ENCODE results near the gene TMEM135.
"Not testable (repeated sequence)": the region's sequence is repeated elsewhere in the genome, so short reads cannot be mapped to it uniquely, and the experiment has no call there.

The TMEM135 gene

DNA sequence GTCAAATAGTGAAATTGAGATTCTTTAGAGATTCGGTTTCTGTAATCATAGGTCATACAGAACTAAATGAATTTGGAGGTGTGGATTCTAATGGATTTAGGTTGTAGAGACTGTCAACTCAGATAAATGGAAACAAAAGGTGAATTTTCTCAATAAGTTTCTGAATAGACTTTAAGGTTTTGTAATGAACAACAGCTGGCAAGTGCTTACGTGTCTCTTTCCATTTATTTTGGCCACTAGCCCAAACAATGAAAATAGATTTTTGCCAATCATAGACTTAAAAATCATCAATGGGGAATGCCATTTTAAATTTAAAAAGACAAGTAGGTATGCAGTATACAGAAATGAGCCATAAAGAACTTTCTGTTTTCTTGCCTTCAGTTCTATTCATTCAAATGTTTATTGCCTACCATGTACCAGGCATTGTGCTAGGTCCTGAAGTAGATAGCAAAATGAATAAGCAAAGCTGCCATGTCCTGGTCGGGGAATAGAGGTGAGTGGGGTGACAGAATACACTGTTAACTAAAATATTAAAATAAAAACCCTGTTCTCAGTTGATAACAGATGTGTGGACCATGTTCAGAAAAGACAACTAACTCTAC, 16.9 kb upstream of the TMEM135 start:
- no peak for DNase-seq

DNA sequence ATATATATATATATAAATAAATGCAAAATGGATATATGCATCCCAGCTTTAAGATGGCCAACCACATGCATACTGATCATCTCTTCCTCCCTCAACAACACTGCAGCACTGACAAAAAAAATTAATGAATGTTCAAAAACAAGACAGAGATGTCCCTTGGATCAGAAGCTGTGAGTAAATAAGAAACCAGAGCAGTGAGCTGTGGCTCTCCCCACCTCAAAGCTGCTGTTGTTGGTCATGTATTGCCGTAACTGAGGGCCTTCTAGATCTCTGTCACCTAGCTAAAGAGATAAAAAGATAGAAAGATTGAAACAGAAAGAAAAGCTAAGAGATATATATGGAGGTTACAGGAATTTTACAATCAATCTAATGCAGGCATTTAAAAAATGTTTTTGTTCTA, 15.5 kb upstream of the TMEM135 start:
- no peak for DNase-seq

DNA sequence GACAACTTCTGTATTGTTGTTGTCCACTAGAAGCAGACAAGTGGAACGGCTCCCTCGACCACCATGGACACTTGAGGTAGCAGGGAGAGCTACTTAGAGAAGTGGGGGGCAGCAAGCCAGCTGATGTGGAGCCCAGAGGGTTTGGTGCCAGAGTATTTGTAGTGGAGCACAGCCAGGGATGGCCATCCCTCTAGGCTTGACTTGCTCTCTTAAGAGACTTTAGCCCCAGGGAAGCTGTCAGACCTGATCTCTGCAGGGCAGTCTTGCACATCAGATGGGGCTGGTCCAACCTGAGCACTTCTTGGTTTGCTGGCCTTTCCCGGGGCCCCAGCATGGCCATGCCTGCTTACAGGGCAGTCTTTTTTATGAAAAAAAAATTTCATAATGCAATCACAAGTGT, 15.0 kb upstream of the TMEM135 start:
- DNase-seq, result no peak

DNA sequence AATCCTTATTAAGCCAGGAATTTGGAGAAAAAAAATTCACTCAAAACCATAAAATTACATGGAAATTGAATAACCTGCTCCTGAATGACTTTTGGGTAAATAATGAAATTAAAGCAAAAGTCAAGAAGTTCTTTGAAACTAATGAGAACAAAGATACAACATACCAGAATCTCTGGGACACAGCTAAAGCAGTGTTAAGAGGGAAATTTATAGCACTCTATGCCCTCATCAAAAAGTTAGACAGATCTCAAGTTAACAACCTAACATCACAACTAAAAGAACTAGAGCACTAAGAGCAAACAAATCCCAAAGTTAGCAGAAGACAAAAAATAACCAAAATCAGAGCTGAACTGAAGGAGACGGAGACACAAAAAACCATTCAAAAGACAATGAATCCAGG, 11.3 kb upstream of the TMEM135 start:
- not testable (repeated sequence) for DNase-seq

DNA sequence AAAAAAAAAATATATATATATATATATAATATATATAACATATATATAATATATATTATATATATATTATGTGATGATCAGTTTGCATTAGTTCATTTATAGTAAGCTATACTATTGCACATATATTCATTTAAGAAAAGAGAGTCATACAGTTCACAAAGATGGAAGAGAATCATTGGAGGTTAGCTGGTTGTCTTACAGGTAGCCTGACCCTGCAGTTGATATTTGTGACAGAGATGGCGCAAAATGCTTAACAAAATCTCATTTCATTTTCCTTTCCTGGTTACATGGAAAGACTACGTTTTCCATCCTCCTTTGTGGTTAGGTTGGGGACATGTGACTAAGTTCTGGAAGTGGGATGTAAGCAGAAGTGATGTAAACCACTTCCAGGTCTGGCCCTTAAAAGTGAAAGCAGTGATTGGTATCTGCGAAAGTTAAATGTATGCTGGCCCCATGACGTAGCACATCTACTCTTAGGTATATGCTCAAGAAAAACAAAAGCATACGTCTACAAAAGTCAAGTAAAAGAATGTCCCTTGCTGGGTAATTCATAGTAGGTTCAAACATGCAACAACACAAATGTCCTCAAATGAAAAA, 7.2 kb upstream of the TMEM135 start:
- no peak for DNase-seq

DNA sequence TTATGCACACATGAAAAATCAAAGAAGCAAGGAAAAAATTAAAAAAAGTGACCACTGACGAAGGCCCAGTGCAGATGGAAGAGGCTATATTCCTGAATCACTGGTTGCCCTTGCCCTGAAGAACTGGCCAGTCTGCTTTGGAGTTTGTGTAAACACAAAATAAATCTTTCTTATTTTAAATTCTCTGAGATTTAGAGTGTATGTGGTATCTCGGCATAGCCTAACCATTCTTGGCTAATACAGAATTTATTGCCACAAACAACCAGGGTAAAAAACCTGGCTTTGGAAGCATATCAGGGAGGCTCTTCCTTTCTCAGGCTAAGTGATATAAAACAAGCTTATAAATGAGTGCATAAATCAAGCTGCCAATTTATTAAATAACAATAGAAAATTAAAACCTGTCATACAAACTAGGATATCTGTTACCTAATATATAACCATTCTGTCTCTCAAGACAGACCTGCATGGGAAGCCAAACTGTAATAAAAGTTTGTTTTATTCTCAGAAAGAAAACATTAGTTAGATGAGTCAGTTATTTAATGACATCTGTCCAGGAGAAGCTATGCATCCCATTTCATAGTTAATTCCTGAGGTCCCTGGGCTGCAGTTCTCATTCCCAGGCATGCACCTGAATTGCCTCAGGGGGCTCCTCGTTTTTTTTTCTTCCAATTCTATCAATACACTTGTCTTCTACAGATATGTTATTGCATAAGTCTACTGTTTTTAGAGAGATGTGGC, 6.1 kb upstream of the TMEM135 start:
- DNase-seq, result no peak

DNA sequence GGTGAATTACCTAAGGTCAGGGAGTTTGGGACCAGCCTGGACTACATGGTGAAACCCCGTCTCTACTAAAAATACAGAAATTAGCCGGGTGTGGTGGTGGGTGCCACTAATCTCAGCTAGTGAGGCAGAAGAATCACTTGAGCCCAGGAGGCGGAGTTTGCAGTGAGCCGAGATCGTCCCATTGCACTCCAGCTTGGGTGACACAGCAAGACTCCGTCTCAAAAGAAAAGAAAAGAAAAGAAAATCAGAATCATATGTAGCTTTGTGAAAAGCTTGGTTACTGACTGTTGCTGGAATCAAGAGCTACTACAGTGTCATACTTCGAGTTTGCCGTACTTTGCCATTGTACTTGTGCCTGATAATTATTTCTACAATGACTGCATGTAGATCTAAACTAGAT, 4.2 kb upstream of the TMEM135 start:
- no peak for DNase-seq

DNA sequence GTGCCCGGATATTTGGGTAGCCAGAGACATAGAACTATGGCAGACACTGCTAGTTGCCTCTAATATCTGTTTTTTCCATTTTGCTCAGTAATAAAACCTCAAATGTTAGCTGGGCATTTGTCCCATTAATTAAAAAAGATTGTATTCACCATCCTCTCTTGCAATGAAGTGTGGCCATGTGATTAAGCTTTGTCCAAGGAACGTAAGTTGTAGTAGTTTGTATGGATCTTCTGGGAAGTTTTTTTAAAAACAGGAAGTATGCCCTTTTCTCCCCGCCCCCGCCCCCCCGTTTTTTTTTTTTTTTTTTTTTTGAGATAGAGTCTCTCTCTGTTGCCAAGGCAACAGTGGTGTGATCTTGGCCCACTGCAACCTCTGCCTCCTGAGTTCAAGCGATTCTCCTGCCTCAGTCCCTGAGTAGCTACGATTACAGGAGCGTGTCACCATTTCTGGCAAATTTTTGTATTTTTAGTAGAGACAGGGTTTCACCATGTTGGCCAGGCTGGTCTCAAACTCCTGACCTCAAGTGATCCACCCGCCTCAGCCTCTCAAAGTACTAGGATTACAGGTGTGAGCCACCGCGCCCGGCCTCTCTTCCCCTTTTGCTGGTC, 1.7 kb upstream of the TMEM135 start:
- DNase-seq, result no peak

DNA sequence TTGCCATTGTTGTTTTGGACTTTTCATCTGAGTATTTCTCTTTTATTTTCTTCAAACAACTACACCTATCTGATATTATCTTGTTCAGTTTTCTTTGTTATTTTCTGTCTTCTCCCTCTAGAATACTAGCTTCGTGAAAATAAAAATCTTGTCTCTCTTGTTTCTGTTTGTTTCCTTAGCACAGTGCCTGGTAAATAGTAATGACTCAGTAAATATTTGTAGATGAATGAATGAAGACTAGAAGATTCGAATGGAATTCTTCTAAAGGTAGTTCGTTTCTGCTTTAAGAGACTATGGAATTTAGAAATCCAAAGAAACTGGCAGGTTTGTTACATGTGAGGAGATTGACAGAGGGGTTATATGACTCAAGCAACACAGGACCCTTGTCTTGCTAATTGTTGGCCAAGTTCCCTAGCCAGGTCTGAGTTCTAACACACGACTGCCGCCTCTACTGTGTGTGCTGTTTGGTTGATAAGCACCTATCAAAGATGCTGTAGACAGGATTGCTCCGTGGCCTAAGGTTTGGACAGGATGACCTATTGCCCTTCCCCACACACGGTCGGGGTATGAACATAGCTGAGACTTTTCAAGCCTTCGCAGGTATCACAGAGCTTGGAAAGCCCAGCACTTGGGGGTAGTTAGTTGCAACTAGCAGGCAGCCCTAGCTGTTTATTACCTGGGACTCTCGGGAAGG, 831 bp upstream of the TMEM135 start:
- no peak for DNase-seq

DNA sequence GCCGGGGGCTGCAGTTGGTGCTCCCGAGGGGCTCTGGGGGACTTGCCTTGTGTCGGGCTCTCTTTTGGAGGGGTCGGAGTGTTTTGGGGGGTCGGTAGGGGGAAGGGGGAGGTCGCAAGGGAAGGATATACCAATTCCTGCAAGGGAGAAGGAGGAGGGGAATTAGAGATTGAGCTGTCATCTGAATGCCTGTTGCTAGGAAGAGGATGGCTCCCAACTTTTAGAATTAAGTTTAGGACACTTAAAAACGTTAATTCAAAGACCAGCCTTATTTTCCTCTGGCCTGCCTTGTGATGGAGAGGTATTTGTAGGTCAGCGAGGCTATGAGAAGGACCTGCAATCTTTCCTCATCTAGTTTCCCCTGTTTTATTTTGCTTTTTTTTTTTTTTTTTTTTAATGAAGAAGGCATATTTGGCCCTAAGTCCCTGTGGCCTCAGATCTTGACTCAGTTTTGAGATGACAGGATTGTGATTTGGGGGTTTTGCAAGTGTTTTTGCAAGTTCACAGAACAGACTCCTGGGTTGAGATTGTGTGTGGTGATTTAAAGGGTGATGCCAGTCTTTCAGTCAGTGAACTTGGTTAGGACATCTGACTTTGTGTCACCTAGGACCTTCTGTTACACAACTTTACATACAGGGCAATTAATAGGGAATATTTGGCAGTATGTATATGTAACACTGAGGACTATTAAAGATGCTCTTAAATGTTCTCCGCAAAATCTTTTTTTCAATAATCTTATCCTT, 672 bp downstream of the TMEM135 start:
- no peak for DNase-seq

DNA sequence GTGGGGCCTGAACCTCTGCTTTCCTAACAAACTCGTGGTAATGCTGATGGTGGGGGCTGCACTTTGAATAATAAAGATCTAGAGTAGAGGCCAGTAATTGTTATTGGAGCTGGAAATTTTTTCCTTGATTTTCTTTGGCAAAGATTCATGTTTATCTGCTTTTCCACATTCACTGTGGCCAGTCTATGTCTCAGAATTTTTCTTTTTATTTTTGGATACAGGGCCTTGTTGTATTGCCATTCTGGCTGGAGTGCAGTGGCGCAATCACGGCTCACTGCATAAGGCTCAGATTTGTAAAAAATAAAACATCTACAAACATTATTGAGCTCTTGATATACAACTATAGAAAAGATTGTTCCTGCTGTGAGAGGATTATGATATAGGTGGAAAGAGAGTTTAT, 1.6 kb downstream of the TMEM135 start:
- DNase-seq, result peak; percentile 24

DNA sequence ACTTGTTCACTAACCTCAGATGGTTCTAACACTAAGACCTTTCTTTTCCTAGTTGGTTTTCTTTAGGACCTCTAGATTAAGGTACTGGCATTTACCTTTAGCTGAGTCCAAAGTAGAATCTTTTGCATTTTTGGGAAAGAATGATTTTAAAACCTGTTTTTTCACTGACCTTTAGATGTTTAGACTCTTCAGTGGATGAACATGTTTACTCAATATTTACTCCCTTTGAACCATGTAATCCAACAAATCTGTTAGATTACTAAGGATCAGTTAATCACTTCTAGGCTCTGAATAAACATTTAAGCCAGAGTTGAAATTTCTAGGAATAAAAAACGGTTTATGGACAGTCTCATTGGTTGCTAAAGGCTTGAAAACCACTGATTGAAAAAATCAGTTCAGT, 6.2 kb downstream of the TMEM135 start:
- no peak for DNase-seq

DNA sequence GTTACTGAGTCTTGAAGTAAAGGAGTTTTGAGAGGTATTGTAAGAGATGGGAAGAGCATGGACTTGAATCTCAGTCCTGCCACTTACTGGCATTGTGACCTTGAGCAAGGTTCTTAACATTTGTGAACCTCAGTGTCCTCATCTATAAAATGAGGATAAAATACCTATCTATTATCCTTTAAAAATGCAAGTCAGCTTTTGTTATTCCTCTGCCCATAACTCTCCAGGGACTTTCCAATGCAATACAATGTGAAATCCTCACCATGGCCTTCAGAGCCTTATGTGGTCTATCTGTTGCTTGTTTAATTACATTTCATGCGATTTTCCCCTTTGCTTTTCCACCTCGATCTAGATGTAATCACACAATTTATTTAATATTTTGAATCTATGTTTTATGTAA, 9.1 kb downstream of the TMEM135 start:
- no peak for DNase-seq

DNA sequence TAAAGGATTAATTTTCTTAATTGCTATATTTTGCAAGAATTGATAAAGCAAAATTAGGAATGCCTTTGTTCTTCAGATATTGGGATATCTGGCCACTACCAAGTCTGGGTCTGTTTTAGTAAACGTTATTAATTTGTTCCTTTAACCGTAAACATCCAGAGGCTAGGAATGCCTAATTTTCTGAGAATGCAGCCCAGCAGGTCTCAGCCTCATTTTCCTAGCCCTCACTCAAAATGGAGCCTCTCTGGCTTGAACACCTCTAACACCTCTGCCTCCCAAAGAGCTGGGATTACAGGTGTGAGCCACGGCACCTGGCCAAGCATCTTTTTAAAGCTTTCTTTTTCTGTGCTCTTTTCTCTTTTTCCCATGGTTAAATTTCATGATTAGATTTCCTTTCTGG, 18.4 kb downstream of the TMEM135 start:
- DNase-seq, result no peak

DNA sequence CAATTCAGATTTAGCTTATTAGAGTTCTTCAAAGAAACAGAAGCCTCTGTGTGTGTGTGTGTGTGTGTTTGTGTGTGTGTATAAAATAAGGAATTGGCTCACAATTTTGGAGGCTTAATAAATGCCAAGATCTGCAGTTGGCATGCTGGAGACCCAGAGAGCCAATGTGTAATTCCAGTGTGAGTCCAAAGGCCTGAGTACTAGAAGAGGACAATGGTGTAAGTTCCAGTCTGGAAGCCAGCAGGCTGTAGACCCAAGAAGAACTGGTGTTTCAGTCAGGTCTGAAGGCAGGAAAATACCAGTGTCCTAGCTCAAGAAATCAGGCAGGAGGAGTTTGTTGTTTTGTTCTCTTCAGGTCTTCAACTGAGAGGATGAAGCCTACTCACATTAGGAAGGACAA, 20.0 kb downstream of the TMEM135 start:
- DNase-seq, result no peak

DNA sequence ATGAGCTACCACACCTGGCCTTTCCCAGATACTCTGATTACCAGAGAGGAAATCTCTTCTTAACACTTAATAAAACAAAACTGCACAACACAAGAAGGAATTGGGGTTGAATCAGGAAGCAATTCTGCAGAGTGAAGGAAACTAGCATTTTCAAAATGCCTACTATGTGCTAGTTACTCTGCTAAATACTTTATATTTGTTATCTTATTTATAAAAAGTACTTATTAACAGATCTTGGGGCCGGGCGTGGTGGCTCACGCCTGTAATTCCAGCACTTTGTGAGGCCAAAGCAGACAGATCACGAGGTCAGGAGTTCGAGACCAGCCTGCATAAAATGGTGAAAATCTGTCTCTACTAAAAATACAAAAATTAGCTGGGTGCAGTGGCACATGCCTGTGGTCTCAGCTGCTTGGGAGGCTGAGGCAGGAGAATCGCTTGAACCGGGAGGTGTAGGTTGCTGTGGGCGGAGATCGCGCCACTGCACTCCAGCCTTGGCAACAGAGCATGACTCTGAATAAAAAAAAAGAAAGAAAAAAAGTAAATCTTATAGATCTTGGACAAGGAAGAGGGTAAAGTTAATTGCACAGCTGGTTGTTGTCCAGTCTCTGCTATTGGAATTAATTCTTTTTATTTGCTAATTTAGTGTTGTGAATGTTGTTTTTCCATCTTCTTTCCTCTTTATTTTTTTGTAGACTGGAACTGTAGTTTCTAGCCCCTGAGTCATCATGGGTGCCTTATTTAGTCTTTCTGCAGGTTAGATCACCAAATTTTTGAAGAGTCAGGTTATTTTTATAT, 22.1 kb downstream of the TMEM135 start:
- DNase-seq, result no peak

DNA sequence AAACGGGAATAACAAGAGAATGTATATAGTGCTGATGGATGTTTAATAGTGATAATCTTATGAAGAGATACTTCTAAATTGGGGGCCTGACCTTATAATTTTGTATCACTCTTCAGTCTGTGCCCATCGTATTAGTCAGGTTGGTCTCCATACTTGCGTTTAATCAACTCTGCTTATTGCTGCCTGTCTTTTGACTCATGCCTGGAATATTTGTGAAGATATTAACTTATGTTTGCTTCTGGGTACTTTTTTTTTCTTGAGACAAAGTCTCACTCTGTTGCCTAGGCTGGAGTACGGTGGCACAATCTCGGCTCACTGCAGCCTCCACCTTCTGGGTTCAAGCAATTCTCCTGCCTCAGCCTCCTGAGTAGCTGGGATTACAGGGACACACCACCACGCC, 24.0 kb downstream of the TMEM135 start:
- no peak for DNase-seq

DNA sequence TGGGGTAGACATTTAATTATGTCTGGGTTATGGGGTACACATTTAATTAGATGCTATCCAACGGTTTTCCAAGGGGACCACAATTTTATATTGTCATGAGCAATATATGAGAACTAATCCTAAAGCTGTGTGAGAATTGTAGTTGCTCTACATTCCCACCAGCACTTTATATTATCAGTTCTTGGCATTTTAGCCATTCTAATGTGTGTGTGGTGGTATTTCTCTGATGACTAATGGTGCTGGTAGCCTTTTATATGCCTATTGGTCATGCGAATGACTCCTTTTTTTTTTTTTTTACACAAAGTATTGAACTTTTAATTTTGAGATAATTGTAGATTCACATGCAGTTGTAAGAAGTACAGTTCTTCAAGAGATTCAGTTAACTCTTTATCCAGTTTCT, 26.2 kb downstream of the TMEM135 start:
- DNase-seq, result peak; percentile 41

DNA sequence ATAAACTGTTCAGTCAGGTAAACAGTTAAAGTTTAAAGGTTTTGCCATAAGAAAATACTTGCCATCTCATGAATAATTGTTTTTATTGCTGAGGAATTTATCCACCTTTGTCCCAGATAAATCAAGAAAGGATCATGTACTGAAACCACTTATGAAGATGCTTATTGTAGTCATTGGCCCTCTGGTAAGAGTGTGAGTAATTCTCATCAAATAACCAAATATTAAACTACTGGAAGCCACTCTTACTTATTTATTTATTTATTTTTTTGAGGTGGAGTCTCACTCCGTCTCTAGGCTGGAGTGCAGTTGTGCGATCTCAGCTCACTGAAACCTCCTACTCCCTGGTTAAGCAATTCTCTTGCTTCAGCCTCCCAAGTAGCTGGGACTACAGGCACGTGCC, 35.1 kb downstream of the TMEM135 start:
- no peak for DNase-seq

DNA sequence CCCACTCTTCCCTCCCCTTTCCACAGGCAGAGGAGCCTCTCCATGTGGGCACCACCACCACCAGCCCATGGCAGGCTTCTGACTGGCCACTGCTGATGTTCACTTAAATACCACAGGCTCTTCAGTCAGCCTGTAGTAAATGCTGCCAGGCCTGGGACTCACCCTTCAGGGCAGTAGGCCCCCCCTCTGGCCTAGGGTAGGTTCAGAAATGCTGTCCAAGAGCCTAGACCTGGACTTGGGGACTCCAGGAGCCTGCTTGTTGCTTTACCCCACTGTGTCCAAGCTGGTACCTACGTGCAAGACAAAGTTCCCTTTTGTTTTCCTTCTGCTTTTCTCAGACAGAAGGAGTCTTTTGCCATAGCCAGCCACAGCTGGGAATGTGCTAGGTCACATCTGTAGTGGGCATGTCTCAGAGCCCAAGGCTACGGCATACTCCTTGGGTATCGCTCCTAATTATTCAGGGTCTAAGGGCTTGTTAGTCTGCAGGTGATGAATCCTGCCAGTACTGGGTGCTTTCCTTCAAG, 38.6 kb downstream of the TMEM135 start:
- DNase-seq, result no peak

DNA sequence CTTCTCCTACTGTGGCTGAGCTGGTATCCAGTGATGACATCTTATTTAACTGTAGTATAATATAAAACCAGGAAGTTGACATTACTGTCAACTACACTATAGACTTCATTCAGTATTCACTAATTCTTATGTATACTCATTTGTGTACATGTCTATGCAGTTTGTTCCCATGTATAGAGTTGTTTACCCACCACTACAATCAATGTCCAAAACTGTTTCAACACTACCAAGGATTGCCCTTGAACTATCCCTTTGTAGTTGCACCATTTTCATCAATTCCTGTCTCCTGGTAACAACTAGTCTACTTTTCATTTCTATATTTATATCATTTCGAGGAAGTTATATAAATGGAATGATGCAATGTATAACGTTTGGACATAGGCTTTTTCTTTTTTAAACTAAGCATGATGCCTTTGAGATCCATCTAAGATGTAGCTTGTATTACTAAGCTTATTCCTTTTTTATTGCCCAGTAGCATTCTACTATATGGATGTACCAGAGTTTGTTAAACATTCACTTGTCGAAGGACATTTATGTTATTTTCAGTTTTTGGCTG, 39.2 kb downstream of the TMEM135 start:
- DNase-seq, result no peak

Measured in fibroblast of skin of back (primary cell).